T-helper 2 cell treated with Interferon-gamma antibody and Interleukin-4, amounts not matched to agents 100 ng/mL and 5 ng/mL, for 36 hours (primary cell): ENCODE results near the gene TENM4. TPM values are rescaled to one million over a fixed set of nuclear protein-coding genes. Genes with fewer than 3 reads are reported as not detected.

Experiments
- intact Hi-C: fragments of 100-400 bp; cut with micrococcal nuclease; formaldehyde crosslinking; loops from one replicate; pipeline ENCODE4 v1.15.1; 2023
- total RNA-seq: library from RNA; stranded (reverse); gene quantifications from 2 replicates; pipeline ENCODE4 v1.2.3, GENCODE V29; 2022

Gene TENM4
- total RNA-seq, 1 donor from 2014 or later, result not detected

DNA sequence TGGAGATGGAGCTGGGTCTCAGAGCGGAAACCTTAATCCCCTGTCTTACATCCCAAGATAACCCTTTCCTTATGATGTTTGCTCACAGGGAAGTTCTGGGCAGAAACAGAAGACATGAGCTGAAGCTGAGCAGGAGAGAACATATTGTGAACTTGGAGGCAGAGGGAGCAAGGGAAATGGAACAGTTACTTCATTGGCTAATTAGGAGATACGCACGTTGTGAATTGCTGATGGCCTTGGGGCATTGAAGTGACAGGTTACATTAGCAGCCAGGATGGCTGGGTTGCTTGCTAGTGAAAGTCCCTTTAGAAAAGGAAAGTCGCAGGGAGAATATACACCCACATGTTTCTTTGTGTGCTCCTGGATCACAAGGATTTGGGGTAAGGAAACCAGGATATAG, 48.7 kb downstream of the TENM4 start:
- intact Hi-C loops, result no loop called here

DNA sequence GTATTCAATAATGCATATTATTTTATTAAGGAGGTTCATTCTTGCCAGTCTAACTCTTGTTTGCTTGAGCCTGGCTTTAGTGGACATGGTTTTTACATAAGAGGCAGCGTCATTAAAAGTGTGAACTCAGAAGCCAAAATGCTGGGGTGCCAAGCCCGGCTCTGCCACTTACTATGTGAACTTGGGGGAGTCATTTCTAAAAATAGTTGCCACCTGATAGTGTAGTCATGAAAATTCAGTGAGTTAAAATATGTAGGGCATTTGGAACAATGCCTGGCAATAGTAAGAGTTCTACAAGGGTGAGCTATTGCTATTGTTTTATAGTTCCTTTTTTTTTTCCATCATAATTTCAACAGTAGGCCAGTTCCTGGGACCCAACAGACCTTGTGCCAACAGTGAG, 49.9 kb downstream of the TENM4 start:
- intact Hi-C loops, result no loop called here

DNA sequence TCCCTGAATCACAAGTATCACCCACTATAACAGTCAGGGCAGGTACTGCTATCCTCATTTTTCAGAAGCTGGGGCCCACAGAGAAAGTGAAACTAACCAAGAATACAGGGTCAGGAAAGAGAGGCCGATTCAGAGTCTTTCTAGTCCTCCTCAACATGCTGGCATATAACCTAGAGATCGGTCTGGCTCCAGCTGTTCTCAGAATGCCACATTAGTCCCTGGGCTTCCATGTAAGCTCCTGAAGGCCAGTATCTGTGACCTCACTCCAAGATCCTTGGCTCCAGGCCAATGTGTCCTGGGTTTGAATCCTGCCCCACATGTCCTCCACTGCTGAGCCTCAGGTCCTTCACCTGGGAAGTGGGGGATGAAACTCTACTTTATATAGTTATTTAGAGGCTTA, 50.4 kb downstream of the TENM4 start:
- intact Hi-C loops, result no loop called here

DNA sequence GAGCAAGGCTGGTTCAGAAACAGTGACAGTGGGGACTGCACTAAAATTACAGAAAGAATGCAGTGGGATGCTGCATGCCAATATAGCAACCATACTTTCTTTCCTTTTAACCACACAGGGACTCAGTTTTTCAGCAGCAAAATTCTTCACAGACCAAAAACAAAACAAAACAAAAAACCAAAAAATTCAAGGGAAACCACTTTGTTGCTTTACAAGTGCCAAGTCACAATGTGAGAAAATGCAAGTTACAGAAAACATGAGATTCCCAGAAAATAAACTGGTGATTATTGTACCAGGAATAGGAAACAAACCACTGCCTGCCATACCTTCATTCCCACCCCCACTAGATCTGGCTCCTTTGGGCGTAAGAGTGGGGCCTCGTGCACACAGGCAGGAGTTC, 52.6 kb downstream of the TENM4 start:
- intact Hi-C loops, result no loop called here

DNA sequence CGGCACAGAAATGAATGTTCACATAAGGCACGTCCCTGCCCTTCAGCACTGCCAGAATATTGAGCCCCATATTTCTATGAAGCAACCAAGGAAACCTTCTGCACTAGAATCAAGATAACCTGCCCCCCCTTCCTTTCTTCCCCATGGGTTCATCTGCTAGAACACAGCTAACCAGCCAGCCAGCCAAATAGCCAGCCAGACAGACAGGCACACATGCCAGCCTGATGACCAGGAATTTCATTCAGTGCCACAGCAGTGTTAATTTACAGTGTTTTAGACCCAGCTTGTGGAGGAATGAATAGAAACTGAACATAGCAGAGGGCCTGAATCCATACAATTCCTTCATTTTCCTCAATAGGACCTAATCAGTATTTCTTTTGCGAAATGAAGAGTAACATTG, 57.0 kb downstream of the TENM4 start:
- intact Hi-C loops, result no loop called here

DNA sequence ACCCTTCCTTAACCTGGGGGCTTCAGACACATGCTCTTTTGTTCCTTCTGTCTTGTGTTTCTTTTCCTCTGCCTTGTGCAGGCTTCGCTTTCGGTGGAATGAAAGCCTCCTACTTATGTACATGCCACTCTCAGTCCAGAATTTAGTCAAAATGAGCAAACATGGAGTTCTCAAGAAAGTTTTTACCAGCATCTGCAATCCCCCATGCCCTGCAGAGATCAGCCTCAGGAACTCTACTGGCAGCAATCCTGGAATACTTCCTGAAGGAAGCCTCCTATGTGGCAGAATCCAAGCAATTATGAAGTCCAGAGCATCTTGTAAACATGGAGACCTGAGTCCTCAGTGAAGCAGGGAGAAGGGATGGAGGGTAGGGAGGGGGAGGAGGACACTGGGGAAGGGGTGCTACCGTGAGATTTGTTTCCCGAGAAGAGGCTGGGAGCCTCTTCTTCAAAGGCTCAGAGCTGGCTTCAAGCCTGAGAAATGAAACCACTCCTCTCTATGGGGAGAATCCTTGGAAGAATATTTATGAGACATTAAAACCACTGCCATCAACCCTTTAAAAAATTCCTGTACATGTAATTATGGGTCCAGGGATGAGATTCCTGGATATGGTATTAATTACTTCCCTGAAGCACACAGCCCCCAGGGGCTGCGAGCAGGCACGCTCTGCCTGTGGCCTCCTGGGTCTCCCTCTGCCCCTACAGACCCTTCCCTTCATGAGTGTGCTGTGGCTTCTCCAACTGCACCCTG, 58.4 kb downstream of the TENM4 start:
- intact Hi-C loops, result no loop called here

DNA sequence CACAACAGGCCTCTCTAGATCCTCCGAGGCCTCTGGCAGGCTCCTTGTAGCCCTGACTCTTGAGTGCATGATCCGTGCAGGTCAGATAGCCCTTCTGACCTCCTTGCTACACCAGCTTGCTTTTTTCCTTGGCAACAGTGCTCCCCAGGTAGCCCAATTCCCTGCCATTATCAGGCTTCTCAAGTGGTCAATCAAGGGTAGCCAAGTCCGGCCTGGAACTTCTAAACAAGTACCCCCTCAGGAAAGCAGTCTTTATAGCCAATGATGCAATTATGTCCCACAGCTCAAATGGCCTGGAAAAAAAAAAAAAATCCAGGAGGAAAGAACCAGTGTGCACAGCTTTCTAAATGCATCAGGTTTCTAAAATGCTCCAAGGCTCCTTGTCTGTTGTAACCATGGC, 59.8 kb downstream of the TENM4 start:
- intact Hi-C loops, result no loop called here

DNA sequence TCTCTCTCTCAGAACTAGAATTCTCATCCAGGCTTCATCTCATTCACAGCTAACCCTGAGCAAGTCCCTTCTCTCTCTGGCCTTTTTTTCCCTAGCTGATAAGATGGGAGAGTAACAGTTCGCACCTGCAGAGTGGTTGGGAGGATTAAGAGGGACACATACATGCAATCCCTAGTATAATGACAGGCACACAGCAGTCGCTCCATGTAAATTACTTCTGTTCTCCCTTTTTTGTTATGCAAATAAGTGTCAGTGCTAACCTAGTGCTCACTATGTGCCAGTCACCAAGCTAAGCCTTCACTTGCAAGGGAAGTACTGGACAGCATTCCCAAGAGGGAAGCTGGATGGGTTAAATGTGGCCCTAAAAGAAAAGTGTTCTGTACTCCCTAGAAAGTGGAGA, 63.4 kb downstream of the TENM4 start:
- intact Hi-C loops, result no loop called here

DNA sequence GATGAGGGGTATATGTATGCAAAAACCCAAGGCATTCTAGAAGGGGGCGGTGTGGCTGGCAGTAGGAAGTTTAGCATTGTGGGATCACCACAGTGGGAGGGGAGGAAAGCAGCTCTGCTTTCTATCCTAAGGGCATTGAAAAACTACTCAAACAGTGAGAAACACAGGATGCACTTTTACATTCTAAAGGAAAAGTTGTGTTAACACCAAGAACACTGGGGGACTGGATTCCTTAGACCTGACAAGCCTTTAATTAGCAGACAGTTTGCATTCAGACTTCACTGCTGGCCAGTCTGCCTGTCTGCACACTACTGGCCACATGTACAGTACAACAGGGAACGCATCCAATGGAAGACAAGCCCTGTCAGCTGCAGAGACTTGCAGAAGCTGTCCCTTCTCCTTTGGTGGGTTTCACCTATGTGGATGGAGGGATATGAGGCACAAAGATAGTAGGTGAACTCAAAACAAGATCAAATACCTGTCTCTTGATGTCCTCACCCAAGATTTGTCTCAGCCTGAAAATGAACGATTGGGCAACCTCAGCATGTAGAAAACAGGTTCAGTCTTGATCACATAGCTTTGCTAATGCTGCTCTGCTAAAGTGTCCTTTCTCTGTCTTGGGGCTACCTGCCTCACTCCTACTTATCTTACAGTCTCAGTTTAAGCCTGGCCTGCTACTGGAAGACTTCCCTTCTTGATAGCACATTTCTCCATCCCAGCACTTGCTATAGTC, 64.8 kb downstream of the TENM4 start:
- intact Hi-C loops, result no loop called here

DNA sequence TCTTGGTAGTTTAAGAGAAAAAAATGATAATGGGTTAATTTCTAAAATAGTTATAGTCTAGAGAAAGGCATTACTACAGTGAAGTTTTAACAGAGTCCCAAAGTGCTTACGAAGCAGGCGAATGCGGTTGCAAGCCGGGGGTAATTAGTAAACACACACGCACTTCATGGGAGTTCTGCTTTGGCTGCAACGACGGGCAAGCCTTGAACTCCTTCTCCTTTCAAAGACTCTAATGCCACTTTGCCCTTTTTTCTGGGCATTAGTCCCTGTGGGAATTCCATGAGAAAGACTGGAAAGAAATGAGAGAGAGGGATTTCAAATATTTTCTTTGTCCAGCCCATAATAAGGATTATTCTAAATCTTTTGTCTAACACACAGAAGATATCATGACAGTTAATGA, 66.1 kb downstream of the TENM4 start:
- intact Hi-C loops, result no loop called here

DNA sequence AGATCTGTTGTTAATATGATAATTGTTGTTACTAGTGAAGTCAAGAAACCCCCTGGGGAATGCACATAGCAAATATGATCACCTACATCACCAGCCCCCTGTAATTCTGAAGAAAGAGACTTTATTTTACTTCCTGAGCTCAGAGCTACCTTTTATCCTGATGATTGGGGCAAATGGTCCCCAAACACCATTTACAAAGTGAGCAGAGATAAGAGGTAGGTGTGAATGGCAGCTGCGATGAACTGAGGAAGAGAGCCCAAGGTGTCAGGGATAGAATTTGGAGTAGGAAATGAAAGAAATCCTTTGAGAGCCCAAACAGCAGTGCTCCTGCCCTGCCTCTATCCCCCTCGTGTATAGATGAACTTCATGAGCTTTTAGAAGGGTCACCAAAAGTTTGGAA, 69.1 kb downstream of the TENM4 start:
- intact Hi-C loops, result no loop called here

DNA sequence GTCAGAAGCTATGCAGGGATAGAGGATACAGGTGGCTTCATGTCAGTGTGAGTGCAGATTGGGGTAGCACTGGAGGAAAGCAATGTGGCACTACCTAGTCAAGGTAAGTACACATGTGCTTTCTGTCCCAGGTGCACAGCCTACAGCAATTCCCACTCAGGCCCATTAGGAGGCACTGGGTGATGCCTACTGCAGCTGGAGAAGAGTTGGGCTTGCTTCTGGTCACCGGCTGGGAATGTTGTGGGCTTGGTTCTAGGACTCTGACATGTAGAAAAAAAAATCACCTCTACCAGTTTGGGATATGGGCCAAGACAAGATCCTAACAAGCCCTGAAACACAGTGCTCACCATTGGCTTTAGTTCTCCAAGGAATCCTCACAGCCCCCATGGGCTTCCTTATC, 69.7 kb downstream of the TENM4 start:
- intact Hi-C loops, result no loop called here

DNA sequence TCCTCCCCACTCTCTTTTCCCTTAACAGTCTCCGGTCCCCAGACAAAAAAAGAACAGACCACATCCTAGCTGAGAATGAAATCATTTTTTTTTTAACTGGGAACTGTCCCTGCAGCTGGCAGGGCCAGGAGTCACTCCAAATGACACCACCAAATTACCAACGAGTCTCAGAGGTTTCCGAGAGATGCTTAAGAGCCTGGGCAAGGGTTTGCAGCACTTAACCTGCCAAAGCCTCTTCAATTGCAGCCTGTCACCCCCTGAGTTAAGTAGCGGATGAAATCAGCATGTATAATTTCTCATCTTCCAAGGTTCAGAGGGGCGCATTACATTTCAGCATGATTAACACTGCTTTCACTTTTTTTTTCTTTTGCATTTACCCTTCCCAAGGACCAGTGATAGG, 71.8 kb downstream of the TENM4 start:
- intact Hi-C loops, result no loop called here

DNA sequence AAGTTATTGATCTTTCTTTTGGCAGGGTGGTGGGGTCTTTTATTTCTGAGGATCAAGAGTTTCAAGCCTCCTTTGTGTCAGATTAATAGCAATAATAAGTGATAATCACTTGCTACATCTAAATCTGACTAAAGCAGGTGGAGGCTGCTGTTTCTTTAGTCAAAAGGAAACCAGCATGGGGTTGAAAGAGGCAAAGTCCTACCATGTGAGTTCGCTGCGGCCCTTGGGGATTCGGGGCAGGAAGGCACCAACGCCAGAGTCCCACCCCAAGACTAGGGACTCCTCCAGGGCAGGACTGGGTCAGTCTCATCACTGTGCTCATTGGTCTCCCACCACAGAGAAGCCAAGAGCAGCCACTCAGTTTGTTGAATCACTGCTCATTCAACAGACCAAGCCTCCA, 73.0 kb downstream of the TENM4 start:
- intact Hi-C loops, result no loop called here

DNA sequence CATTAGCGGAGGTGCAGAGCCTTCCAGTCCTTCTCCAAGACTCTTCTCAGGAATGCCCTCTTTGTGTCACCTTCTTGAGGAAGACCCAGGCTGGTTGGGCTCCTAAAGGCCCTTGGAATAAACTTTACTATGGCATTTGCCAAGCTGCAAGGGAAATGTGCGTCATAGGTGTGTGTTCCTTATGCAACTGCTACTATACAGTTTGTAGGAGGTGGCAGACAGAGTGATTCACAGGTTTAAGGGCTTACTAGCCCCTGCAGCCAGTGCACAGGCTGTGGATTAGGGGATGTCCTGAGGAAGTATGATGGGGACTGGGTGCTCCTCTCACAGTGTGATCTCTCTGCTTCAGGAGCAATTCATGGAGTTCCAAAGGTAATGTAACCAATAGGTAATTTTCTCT, 74.6 kb downstream of the TENM4 start:
- intact Hi-C loops, result no loop called here

DNA sequence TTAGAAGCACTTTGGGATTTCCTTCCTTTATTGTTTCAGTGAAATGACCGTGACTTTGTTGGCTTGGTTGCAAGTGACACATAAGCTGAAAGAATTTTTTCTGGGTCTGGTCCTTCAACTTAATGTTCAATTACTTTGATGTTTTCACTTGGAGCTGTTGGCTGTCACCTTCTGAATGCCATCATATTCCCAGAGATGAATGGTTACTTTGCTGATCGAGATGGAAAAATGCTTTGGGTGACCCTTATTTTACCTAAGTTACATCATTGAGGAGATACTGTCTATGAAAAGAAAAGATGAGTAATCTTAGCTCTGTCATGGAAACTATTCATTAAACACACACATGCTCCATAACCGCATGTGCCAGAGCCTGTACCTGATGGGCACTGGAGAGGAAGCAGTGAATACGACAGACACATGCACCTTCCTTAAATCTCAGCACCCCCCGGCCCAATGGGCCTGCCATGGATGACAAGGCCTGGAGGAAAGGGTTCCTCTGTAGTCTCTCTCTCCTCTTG, 76.9 kb downstream of the TENM4 start:
- intact Hi-C loops, result no loop called here

DNA sequence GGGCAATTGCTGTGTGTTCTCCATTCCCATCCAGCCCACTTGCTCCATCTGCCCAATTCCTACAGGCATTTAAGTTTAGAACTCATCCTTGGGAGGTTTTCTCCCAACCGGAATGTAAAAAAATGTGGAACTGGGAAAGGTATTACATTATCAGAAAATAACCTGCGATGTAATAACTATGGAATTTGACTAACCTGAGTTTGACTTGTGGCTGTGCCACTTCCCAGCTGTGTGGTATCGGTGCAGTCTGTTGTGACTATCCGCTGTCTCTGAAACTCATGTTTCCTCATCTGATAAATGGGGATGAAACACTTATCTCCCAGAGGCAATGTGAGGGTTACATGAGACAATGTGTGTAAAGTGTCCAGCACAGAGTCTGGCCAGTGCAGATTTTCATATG, 77.6 kb downstream of the TENM4 start:
- intact Hi-C loops, result no loop called here

DNA sequence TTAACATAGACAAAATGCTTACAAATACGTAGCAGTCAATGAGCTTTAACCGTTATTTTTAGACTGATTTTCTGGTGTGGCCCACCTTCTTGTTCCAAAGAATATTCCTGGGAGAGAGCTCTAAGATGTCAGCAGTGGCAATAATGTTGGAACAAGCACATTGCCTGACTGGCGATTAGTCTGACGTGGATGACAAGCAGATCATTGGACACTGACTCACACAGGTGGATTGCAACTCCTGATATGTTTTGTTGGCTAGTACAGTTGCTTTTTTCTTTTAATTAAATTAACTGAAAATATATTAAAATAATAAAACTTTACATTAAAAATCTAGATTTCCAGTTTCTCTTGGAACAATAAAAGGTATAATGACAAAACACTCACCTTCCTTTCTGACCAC, 78.0 kb downstream of the TENM4 start:
- intact Hi-C loops, result no loop called here

DNA sequence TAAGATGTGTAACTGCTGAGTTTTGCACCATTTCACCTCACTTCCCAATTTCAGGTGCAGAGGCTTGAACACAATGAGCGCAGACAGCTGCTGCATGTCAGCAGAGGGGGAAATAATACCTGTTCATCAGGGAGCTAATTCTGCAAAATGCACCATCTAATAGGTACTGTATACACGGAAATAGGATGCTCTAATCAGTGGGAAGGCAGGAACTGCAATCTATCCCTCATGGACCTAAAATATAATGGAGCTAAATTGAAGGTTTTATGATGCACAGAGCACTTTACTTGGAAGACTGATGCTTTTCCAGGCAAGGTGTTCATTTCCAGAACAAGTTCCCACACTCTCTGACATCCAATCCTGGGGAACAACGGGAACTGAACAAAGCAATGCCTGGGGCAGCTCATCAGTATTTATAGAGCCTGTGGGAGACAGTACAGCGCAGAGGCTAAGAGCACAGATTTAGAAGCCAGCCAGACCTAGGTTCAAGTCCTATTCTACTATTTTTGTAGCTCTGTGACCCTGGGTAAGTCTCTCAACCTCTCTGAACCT, 78.5 kb downstream of the TENM4 start:
- intact Hi-C loops, result no loop called here

DNA sequence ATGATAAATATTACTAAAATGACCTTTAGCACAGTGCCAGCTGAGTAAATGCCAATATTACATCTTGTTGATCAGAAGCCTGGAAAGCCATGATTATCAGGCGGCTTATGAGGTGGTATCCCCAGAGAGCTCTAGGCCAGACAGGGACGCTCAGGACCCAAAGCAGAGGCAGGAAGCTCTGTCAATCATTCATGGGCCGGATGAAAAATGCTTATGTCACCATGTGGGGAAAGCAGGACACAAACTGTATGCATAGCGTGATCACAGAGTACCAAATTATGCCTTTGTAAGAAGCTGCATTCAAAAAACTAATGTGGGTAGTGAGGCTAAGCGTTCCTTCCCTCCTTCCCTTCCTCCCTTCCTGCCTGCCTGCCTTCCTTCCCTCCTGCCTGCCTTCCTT, 82.6 kb downstream of the TENM4 start:
- intact Hi-C loops, result no loop called here

DNA sequence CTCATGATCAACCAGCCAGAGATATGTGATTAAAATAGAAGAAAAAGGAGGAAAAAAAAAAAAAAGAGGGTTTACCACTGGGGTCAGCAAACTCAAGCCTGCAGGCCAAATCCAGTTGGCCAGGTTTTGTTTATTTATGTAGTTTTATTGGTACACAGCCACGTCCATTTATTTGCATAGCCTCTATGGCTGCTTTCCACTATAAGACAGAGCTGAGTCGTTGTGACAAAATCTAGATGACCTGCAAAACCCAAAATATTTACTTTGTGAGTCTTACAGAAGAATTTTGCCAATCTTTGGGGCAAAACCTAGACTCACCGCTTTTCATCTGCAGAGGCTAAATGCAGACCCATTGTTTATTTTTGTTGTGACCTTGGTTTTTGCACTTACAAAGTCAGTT, 87.1 kb downstream of the TENM4 start:
- intact Hi-C loops, result no loop called here

DNA sequence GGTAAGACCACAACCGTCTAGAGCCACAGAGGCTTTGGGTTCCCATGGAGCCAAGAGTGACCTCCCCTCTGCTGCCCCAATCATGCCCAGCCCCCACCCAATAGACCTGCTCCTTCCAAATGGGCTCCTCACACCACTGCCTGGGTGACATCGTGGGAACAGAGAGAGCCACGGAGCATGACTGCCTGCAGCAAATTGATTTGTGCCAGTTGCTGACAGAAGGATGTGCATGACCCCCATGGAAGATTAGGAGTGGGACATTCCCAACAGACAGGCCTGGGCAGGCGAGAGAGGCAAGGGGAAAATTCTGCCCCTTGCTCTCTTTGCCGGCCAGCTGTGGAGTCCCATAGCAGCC, 88.5 kb downstream of the TENM4 start:
- intact Hi-C loops, result no loop called here
